Measurements from ENCODE around the gene PRR29. TPM values are rescaled to one million over a fixed set of nuclear protein-coding genes. Genes with fewer than 3 reads are reported as not detected.

PRR29 gene
- total and polyA plus RNA-seq, 7 donors: 0.22 to 0.60 TPM; not detected in 5

- no peak overlapping the region for H3K4me3 ChIP-seq
- H3K9me3 ChIP-seq: no peaks in the 10 kb centered on the region
- no peak for DNase-seq
- peaks cover 0 to 12% (median 0%) of the 10 kb centered on the region in 3 donors for H3K27me3 ChIP-seq
- TF ChIP-seq POLR2A (IDR thresholded peaks at IDR 0.05) (no peak), CTCF (IDR thresholded peaks at IDR 0.05) (no peak), EP300 (IDR thresholded peaks at IDR 0.05) (no peak), POLR2AphosphoS5 (IDR thresholded peaks at IDR 0.05) (no peak)
- intact Hi-C loops (cut with DNase I): no loop called here
- H3K4me1 ChIP-seq: no peaks in the 10 kb centered on the region
- H3K27ac ChIP-seq: no peak overlapping the region
- WGBS, 2 donors: 18 to 64% methylated on average over 12 of the region's 12 CpGs
- no peaks in the 10 kb centered on the region for H3K36me3 ChIP-seq
Observed at GRCh38 chr17:63973930-63974593, 24.1 kb upstream of the PRR29 start.

GRCh38 chr17:63974594-63975192 is 23.5 kb upstream of the PRR29 start:
- Histone ChIP-seq H3K4me1 (no peaks in the 10 kb centered on the region), H3K27ac (no peak overlapping the region), H3K36me3 (no peaks in the 10 kb centered on the region), H3K9me3 (no peaks in the 10 kb centered on the region), H3K4me3 (no peak overlapping the region), H3K27me3 (peaks cover 0 to 12% (median 0%) of the 10 kb centered on the region in 3 donors)
- no peak for TF ChIP-seq CTCF (IDR thresholded peaks at IDR 0.05)
- TF ChIP-seq POLR2A (IDR thresholded peaks at IDR 0.05): no peak
- no peak for TF ChIP-seq POLR2AphosphoS5 (IDR thresholded peaks at IDR 0.05)
- intact Hi-C loops (cut with DNase I): no loop called here
- WGBS, 2 donors: 69 to 82% methylated on average over 10 of the region's 10 CpGs
- no peak for DNase-seq

GRCh38 chr17:63975541-63976092 is 22.5 kb upstream of the PRR29 start:
- DNase-seq: no peak
- WGBS, 2 donors: 70 to 74% methylated on average over 2 of the region's 2 CpGs
- intact Hi-C loops (cut with DNase I): no loop called here
- TF ChIP-seq CTCF (IDR thresholded peaks at IDR 0.05) (no peak), EP300 (IDR thresholded peaks at IDR 0.05) (no peak), POLR2A (IDR thresholded peaks at IDR 0.05) (no peak)
- H3K4me1 ChIP-seq: peaks cover 0 to 8% (median 4%) of the 10 kb centered on the region in 4 donors
- H3K27me3 ChIP-seq: peaks cover 0 to 12% (median 0%) of the 10 kb centered on the region in 3 donors
- H3K4me3 ChIP-seq: no peak overlapping the region
- H3K36me3 ChIP-seq: no peaks in the 10 kb centered on the region
- H3K27ac ChIP-seq: no peak overlapping the region
- no peaks in the 10 kb centered on the region for H3K9me3 ChIP-seq

- Histone ChIP-seq H3K36me3 (no peaks in the 10 kb centered on the region), H3K4me1 (peaks cover 0 to 11% (median 4%) of the 10 kb centered on the region in 4 donors), H3K27me3 (peaks cover 0 to 12% (median 0%) of the 10 kb centered on the region in 3 donors), H3K4me3 (no peak overlapping the region), H3K9me3 (no peaks in the 10 kb centered on the region), H3K27ac (no peak overlapping the region)
- WGBS, 2 donors: 64 to 73% methylated on average over 3 of the region's 3 CpGs
- DNase-seq: no peak
- intact Hi-C loops (cut with DNase I): no loop called here
- TF ChIP-seq CTCF (IDR thresholded peaks at IDR 0.05) (no peak), POLR2A (IDR thresholded peaks at IDR 0.05) (no peak), EP300 (IDR thresholded peaks at IDR 0.05) (no peak), POLR2AphosphoS5 (IDR thresholded peaks at IDR 0.05) (no peak)
Observed at GRCh38 chr17:63976702-63977101, 21.4 kb upstream of the PRR29 start.

Data from sigmoid colon (tissue), 7 donors.